Activated CD8-positive, alpha-beta T cell treated with anti-CD3 and anti-CD28 coated beads, Interleukin-2, amount 10 ng/mL, durations not matched to agents 7 days and 5 days (primary cell): ENCODE measurements around the gene DGKI. TPM values are rescaled to one million over a fixed set of nuclear protein-coding genes. Genes with fewer than 3 reads are reported as not detected.

Experiments used
- ATAC-seq: fragments of 150-1000 bp; cut with Tn5 transposase; one replicate; pipeline ENCODE4 v1.10.0; 2021; ENCODE audit warnings: moderate library complexity
- CTCF ChIA-PET: fragments of 350-600 bp; sonication (Branson Sonifier 250); formaldehyde crosslinking; loops from one replicate; lab custom pipeline; 2021; ENCODE audit warnings: antibody characterized with exemption; lab: Charles Lee
- POLR2A ChIA-PET: fragments of 350-600 bp; sonication (Branson Sonifier 250); formaldehyde crosslinking; loops from one replicate; lab custom pipeline; 2021; ENCODE audit warnings: antibody characterized with exemption; lab: Charles Lee
- DNase-seq: peaks from one replicate; pipeline ENCODE4 v3.0.0-alpha.2; 2020
- H3K27ac Mint-ChIP-seq: one replicate; pipeline ENCODE4 v1.8.0; 2021; ENCODE audit warnings: mild to moderate bottlenecking, mixed read lengths
- H3K27me3 Mint-ChIP-seq: one replicate; pipeline ENCODE4 v1.8.0; 2021; ENCODE audit warnings: low read depth, mixed read lengths
- H3K36me3 Mint-ChIP-seq: one replicate; pipeline ENCODE4 v1.8.0; 2021; ENCODE audit warnings: low read depth, mixed read lengths
- H3K4me1 Mint-ChIP-seq: one replicate; pipeline ENCODE4 v1.8.0; 2021; ENCODE audit warnings: low read depth, mixed read lengths
- H3K4me3 Mint-ChIP-seq: one replicate; pipeline ENCODE4 v1.8.0; 2021; ENCODE audit warnings: mild to moderate bottlenecking, mixed read lengths
- H3K9me3 Mint-ChIP-seq: one replicate; pipeline ENCODE4 v1.8.0; 2022; ENCODE audit warnings: mixed read lengths; ENCODE audit not compliant: insufficient read depth
- total RNA-seq, 2 experiments: library from RNA; stranded (reverse); gene quantifications; one replicate each; pipeline ENCODE4 v1.2.3, GENCODE V29; 2021

DGKI gene
- total RNA-seq, 2 experiments from 2014 or later, result not detected

DNA sequence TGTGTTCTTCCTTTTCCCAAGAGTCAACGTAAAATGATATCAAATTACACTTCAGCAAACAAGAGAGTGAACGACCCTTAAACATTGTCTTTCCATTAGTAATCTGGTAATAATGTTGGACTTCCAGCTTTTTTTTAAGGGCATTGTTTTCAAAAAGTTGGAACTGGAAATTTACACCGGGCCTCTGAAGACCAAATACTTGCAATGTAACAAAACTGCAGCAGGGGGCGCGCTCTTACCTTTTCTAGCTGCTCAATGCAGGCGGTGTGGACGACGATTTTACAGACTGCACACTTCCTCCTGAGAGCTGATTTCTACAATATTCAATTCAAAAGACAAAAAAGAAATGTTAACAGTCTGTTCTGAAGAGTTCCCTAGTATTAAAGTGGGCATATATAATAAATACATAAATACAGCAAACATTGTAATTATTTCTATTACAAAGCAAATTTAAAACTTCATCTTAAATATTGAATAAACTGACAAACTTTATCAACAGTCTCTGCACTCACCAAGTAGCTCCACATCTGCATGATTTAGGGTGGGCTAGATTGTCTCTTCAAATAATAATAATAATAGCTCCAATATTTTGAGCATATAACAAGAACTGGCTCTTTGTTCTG lies 190.4 kb downstream of the DGKI start:
- DNase-seq (peak; percentile 77), ATAC-seq (peak; percentile 63)
- H3K27ac Mint-ChIP-seq, result no peak overlapping the region
- CTCF ChIA-PET, result interaction anchor here (0.7 to 3.6 kb wide), 35 partner anchors 9 to 1230 kb away, joined by 3 to 28 read pairs (median 4); partner anchors contain the start of gene CREB3L2
- POLR2A ChIA-PET, result no interaction called here
- H3K4me1 Mint-ChIP-seq, result no peaks in the 10 kb centered on the region
- no peaks in the 10 kb centered on the region for H3K36me3 Mint-ChIP-seq
- no peak overlapping the region for H3K4me3 Mint-ChIP-seq
- H3K9me3 Mint-ChIP-seq, result no peaks in the 10 kb centered on the region
- peaks cover 7% of the 10 kb centered on the region for H3K27me3 Mint-ChIP-seq

DNA sequence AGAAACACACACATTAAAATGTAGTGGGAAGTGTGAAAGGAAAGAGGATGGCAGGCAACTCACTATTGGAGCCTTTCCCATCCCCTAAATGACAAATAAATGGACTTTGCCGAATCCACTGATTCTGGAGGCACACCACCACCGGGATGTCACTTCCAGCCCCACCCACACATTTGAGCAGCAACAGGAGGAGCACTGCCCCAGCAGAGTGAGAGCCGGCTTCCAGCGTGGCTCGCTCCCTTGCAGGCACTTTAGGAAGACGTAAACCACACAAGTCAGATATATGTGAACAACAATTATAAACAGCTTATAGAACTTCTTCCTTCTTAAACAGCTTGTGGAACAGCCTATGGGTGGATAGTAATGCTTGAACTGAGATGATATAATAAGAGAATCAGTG lies 191.0 kb downstream of the DGKI start:
- H3K27me3 Mint-ChIP-seq, result peaks cover 7% of the 10 kb centered on the region
- no peak overlapping the region for H3K4me3 Mint-ChIP-seq
- no peaks in the 10 kb centered on the region for H3K36me3 Mint-ChIP-seq
- no peak overlapping the region for H3K27ac Mint-ChIP-seq
- no peaks in the 10 kb centered on the region for H3K4me1 Mint-ChIP-seq
- ChIA-PET CTCF (interaction anchor here (0.8 to 3.6 kb wide), 31 partner anchors 10 to 1231 kb away, joined by 3 to 28 read pairs (median 4); no protein-coding TSS in a partner anchor), POLR2A (no interaction called here)
- H3K9me3 Mint-ChIP-seq, result no peaks in the 10 kb centered on the region
- no peak for ATAC-seq
- DNase-seq, result no peak

DNA sequence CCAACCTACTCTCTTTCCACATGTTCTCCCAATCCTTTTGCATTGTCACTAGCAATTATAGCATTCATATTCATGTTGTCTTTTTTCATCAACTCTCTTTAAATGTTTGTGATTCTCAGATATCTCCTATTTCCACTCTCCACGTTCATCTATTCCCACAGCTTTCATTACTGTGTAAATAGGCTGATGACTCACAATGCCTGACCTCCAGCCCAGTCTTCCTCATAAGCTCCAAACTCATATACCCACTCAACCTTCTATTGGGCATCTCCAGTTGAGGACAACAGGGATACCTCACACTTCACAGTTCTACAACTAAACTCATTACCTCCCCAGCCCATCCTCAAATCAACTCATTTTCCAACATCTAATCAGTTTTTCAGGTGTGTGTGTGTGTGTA lies 194.1 kb downstream of the DGKI start:
- H3K36me3 Mint-ChIP-seq, result no peaks in the 10 kb centered on the region
- CTCF ChIA-PET, result interaction anchor here (1.1 to 1.2 kb wide), 2 partner anchors 25 to 247 kb away, joined by 3 to 4 read pairs; no protein-coding TSS in a partner anchor

DNA sequence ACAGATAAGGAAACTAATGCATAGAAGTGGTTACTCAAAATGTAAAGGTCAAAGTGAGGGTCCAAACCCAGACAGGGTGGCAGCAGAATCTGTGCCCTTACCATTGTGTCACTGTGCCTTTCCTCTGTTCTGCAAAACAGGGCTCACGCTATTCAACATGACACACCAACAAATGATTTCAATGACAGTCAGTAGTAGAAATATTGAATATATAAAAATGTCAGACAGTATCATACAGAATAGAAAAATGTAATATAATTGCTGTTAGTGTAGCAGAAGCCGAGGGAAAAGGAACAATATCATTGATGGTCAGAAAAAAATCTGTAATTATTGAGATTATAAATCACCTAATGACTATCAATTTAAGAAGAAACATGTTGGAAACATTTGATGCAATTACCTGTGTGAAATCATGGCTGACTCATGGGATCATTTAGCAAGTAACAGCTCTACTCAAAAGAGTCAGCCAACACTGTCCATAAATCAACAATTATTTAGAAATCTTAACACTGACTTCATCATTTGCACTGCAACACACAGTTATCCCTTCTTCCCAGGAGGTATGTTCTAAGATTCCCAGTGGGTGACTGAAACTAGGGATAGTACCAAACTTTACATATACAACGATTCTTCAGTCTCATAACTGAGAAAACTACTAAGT lies 198.7 kb downstream of the DGKI start:
- ChIA-PET POLR2A (no interaction called here), CTCF (interaction anchor here (1.0 kb wide), 1 partner anchor 361 kb away, joined by 3 read pairs; no protein-coding TSS in a partner anchor)
- ATAC-seq, result no peak
- H3K4me3 Mint-ChIP-seq, result no peak overlapping the region
- no peak overlapping the region for H3K27ac Mint-ChIP-seq
- H3K27me3 Mint-ChIP-seq, result no peaks in the 10 kb centered on the region
- no peaks in the 10 kb centered on the region for H3K9me3 Mint-ChIP-seq
- H3K36me3 Mint-ChIP-seq, result no peaks in the 10 kb centered on the region
- no peak for DNase-seq
- H3K4me1 Mint-ChIP-seq, result no peaks in the 10 kb centered on the region

More for the DNA sequence above, 194.1 kb downstream of the DGKI start:
- H3K9me3 Mint-ChIP-seq, result no peaks in the 10 kb centered on the region
- POLR2A ChIA-PET, result no interaction called here
- peaks cover 5% of the 10 kb centered on the region for H3K27me3 Mint-ChIP-seq
- H3K4me1 Mint-ChIP-seq, result no peaks in the 10 kb centered on the region
- no peak overlapping the region for H3K27ac Mint-ChIP-seq
- H3K4me3 Mint-ChIP-seq, result no peak overlapping the region
- ATAC-seq (no peak), DNase-seq (no peak)

DNA sequence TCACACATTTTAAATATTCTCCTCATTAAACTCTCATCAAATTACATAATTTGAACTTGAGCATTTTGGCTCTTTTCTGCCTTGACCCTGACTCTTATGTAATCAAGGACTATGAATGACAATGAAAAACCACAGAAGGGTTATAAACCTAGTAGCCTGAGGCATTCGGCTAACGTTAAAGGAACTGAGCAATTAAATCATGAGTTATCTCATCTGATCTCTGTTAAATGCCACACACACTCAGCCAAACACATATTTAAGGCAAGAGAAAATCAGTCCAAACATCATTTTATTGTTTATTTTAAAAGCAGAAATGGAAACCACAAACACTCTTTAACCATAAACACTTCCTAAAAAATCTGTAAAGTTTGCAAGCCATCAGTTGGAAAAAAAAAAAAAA lies 204.3 kb downstream of the DGKI start:
- Mint-ChIP-seq H3K9me3 (no peaks in the 10 kb centered on the region), H3K4me3 (no peak overlapping the region), H3K4me1 (no peaks in the 10 kb centered on the region), H3K27ac (no peak overlapping the region), H3K36me3 (no peaks in the 10 kb centered on the region), H3K27me3 (no peaks in the 10 kb centered on the region)
- POLR2A ChIA-PET, result interaction anchor here (0.7 kb wide), 1 partner anchor 369 kb away, joined by 3 read pairs; no protein-coding TSS in a partner anchor
- CTCF ChIA-PET, result no interaction called here
- DNase-seq, result no peak
- ATAC-seq, result no peak

DNA sequence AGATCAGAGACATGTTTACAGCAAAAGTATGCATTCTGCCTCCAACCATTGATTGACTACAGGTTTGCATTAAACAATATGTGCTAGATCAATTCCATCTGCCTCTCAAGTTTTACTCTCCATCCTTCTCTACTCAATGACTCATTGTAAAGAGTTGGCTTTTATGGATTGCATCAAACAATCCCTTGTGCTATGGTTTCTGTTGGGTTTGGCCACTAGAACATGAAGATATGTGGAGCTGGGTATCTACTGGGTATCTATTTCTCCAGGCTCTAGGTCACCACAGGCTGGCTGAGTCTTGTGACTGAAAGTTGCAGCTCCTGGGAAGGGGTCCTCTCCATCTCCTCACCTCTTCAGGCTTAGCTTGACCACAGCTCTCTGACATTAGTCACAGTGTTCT lies 204.7 kb downstream of the DGKI start:
- no peak for DNase-seq
- H3K27ac Mint-ChIP-seq, result no peak overlapping the region
- ATAC-seq, result no peak
- H3K36me3 Mint-ChIP-seq, result no peaks in the 10 kb centered on the region
- ChIA-PET POLR2A (interaction anchor here (0.7 kb wide), 1 partner anchor 369 kb away, joined by 3 read pairs; no protein-coding TSS in a partner anchor), CTCF (no interaction called here)
- H3K4me3 Mint-ChIP-seq, result no peak overlapping the region
- no peaks in the 10 kb centered on the region for H3K9me3 Mint-ChIP-seq
- H3K4me1 Mint-ChIP-seq, result no peaks in the 10 kb centered on the region
- H3K27me3 Mint-ChIP-seq, result no peaks in the 10 kb centered on the region

DNA sequence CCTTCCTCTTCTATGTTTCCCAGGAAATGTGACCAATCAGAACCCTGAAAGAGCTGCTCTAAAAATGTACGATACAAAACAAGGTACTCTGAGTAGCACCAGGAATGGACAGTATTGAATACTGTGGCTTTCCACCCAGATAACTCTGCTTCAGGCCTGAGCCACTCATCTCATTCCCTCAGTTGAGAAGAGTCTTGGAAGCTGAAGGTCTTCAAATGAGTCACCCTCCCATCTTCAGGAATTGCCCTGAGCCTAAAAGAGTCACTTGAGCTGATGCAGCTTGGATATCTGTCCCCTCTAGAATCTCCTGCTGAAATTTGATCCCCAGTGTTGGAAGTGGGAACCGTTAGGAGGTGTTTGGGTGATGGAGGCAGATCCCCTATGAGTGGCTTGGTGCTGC lies 210.4 kb downstream of the DGKI start:
- no peaks in the 10 kb centered on the region for H3K27me3 Mint-ChIP-seq
- no peaks in the 10 kb centered on the region for H3K36me3 Mint-ChIP-seq
- no peaks in the 10 kb centered on the region for H3K9me3 Mint-ChIP-seq
- ATAC-seq (no peak), DNase-seq (no peak)
- no peak overlapping the region for H3K4me3 Mint-ChIP-seq
- CTCF ChIA-PET, result interaction anchor here (1.3 to 1.4 kb wide), 2 partner anchors 10 to 20 kb away, joined by 3 read pairs; no protein-coding TSS in a partner anchor
- H3K27ac Mint-ChIP-seq, result no peak overlapping the region
- POLR2A ChIA-PET, result no interaction called here
- H3K4me1 Mint-ChIP-seq, result no peaks in the 10 kb centered on the region

DNA sequence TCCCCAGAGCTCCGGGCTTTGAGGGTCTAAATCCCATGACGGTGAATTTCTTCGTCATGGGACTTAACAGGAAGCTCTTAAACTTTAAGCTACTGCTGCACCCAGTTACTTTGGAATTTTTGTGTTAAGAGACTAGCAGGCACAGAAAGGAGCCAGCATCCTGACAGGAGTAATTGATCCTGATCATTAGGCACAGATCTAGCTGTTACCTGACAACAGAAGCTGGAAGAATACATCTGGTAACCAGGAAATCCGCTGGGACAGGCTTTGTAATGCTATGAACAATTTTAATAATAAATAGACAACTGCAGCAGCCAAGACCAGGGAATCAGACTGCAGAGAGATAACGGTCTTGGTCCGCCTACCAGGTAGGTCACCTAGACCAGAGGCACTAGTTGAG lies 210.9 kb downstream of the DGKI start:
- ChIA-PET POLR2A (no interaction called here), CTCF (interaction anchor here (1.3 to 1.4 kb wide), 2 partner anchors 10 to 20 kb away, joined by 3 read pairs; no protein-coding TSS in a partner anchor)
- no peaks in the 10 kb centered on the region for H3K36me3 Mint-ChIP-seq
- no peak overlapping the region for H3K4me3 Mint-ChIP-seq
- no peaks in the 10 kb centered on the region for H3K27me3 Mint-ChIP-seq
- H3K27ac Mint-ChIP-seq, result no peak overlapping the region
- no peak for DNase-seq
- H3K9me3 Mint-ChIP-seq, result no peaks in the 10 kb centered on the region
- ATAC-seq, result no peak
- no peaks in the 10 kb centered on the region for H3K4me1 Mint-ChIP-seq

DNA sequence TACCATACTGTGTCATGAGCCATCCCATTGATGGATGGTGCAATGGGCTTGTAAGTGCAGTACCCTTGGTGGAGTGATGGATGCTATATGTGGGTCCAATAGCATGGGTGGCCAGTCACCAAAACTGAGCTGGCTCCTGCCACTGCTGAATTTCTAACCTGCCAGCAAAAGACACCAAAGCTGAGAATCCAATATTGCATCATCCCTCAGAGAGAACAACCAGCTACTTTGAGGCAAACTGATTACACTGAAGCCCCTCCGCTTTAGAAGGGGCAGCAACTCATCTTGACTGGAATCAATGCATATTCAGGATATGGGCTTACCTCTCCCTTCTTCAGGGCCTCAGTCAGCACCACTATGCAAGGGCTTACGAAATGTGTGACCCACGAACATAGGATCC lies 211.6 kb downstream of the DGKI start:
- ChIA-PET CTCF (interaction anchor here (1.4 kb wide), 1 partner anchor 21 kb away, joined by 3 read pairs; no protein-coding TSS in a partner anchor), POLR2A (interaction anchor here (0.6 kb wide), 1 partner anchor 9 kb away, joined by 3 read pairs; no protein-coding TSS in a partner anchor)
- Mint-ChIP-seq H3K4me3 (no peak overlapping the region), H3K36me3 (no peaks in the 10 kb centered on the region), H3K27me3 (peaks cover 2% of the 10 kb centered on the region), H3K27ac (no peak overlapping the region), H3K4me1 (no peaks in the 10 kb centered on the region), H3K9me3 (no peaks in the 10 kb centered on the region)
- ATAC-seq, result no peak
- no peak for DNase-seq

DNA sequence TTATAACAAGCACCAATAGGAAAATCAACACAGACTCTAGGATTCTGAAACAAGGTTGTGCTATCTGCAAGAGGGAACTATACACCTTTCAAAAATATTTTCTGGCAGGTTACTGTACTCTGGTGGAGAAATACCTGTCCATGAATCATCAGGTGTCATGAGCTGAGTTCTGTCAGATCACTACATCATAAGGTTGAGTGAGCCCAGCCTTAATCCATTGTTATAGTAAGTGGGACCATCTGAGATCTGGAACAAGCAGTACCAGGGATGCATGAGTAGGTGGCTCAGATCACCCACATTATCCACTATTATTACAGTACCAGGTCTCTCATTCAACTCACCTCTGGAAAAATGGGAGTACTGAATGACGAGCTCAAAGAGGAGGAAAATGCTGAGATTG lies 212.4 kb downstream of the DGKI start:
- Mint-ChIP-seq H3K36me3 (no peaks in the 10 kb centered on the region), H3K4me1 (no peaks in the 10 kb centered on the region), H3K27me3 (peaks cover 2% of the 10 kb centered on the region), H3K4me3 (no peak overlapping the region), H3K9me3 (no peaks in the 10 kb centered on the region), H3K27ac (no peak overlapping the region)
- DNase-seq (no peak), ATAC-seq (no peak)
- ChIA-PET POLR2A (interaction anchor here (0.6 kb wide), 1 partner anchor 8 kb away, joined by 3 read pairs; no protein-coding TSS in a partner anchor), CTCF (no interaction called here)

DNA sequence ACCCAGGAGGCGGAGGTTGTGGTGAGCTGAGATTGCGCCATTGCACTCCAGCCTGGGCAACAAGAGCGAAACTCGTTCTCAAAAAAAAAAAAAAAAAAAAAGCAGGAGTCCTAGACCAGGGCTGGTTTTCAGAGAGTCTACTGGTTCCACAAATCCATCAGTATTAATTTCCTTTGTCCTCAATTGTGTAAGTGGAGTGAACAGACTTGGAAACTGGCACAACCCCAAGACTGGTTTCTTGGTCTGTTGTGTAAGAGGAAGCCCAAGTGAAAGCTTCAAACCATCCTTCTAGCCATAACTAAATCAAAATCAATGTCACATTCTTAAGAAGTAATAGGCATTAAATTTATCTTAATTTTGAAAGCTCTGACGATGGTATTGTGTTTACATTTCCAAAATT lies 213.6 kb downstream of the DGKI start:
- ChIA-PET POLR2A (no interaction called here), CTCF (interaction anchor here (1.3 kb wide), 1 partner anchor 23 kb away, joined by 3 read pairs; no protein-coding TSS in a partner anchor)
- no peak for DNase-seq
- no peak for ATAC-seq
- Mint-ChIP-seq H3K36me3 (no peaks in the 10 kb centered on the region), H3K27me3 (peaks cover 2% of the 10 kb centered on the region), H3K9me3 (no peaks in the 10 kb centered on the region), H3K27ac (no peak overlapping the region), H3K4me1 (no peaks in the 10 kb centered on the region), H3K4me3 (no peak overlapping the region)

DNA sequence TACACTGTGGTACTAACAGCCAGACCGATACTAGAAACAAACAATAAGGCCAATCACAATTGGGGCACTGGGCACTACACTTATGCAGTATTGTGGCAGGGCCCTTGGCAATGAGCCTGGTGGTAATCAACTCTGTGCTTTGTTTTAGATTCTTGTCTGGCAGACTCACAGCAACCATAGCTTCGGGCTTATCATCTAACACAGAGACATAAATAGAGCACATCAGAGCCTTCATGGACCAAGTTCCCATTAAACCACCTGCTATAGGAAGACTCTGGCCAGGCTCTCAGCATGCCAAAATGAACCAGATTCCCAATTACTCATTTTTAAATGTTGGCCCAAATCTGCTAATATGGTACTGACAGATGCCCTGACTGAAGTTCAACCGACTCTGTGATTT lies 218.6 kb downstream of the DGKI start:
- POLR2A ChIA-PET, result no interaction called here
- no peaks in the 10 kb centered on the region for H3K9me3 Mint-ChIP-seq
- no peak overlapping the region for H3K4me3 Mint-ChIP-seq
- H3K4me1 Mint-ChIP-seq, result no peaks in the 10 kb centered on the region
- DNase-seq, result no peak
- CTCF ChIA-PET, result no interaction called here
- H3K27ac Mint-ChIP-seq, result no peak overlapping the region
- ATAC-seq, result no peak
- H3K27me3 Mint-ChIP-seq, result peaks cover 2% of the 10 kb centered on the region
- no peaks in the 10 kb centered on the region for H3K36me3 Mint-ChIP-seq
